KMS-11 (cell line): Measurements from ENCODE around the gene SLC35F4.

Experiments
- H2AFZ ChIP-seq: fragments of 200-600 bp; sonication (generic); 2 replicates; pipeline ENCODE4 v1.6.1; 2016; ENCODE audit warnings: antibody characterized with exemption, mixed run types, low read depth
- H3K27ac ChIP-seq: fragments of 200-600 bp; sonication (generic); 2 replicates; pipeline ENCODE4 v1.6.1; 2016; ENCODE audit warnings: mild to moderate bottlenecking, mixed run types
- H3K27me3 ChIP-seq: fragments of 200-600 bp; sonication (generic); 2 replicates; pipeline ENCODE4 v1.6.1; 2017; ENCODE audit warnings: mild to moderate bottlenecking, low read depth, mixed run types, moderate library complexity; ENCODE audit not compliant: insufficient read depth
- H3K36me3 ChIP-seq: fragments of 200-600 bp; sonication (generic); 2 replicates; pipeline ENCODE4 v1.6.1; 2017; ENCODE audit warnings: mild to moderate bottlenecking, mixed run types; ENCODE audit not compliant: insufficient read depth
- H3K4me1 ChIP-seq: fragments of 200-600 bp; sonication (generic); 2 replicates; pipeline ENCODE4 v1.6.1; 2016; ENCODE audit warnings: mild to moderate bottlenecking, low read depth, mixed run types; ENCODE audit not compliant: poor library complexity, severe bottlenecking
- H3K4me2 ChIP-seq: fragments of 200-600 bp; sonication (generic); 2 replicates; pipeline ENCODE4 v1.7.0; 2016; ENCODE audit warnings: mild to moderate bottlenecking, mixed run types
- H3K4me3 ChIP-seq: fragments of 200-600 bp; sonication (generic); IDR thresholded peaks from 2 replicates; pipeline ENCODE4 v1.6.1; 2017; ENCODE audit warnings: low read depth, low read length, mixed read lengths; ENCODE audit not compliant: insufficient read depth
- H3K79me2 ChIP-seq: fragments of 200-600 bp; sonication (generic); 2 replicates; pipeline ENCODE4 v1.6.1; 2016; ENCODE audit warnings: low read depth, mixed run types; ENCODE audit not compliant: insufficient read depth
- H3K9ac ChIP-seq: fragments of 200-600 bp; sonication (generic); 2 replicates; pipeline ENCODE4 v1.6.1; 2016; ENCODE audit warnings: mild to moderate bottlenecking, mixed run types
- H4K20me1 ChIP-seq: fragments of 200-600 bp; sonication (generic); 2 replicates; pipeline ENCODE4 v1.6.1; 2016; ENCODE audit warnings: mild to moderate bottlenecking, mixed run types; ENCODE audit not compliant: insufficient read depth
- CTCF ChIP-seq: fragments of 200-600 bp; sonication (generic); conservative IDR thresholded peaks from 2 replicates; pipeline ENCODE4 v1.6.1; 2017; ENCODE audit warnings: low read depth, mild to moderate bottlenecking, antibody characterized with exemption, low read length, moderate library complexity, mixed read lengths

The SLC35F4 gene

GRCh38 chr14:57846596-57846995, 19.3 kb downstream of the SLC35F4 start:
- TF ChIP-seq CTCF = no peak
- Histone ChIP-seq H3K36me3 (no peaks in the 10 kb centered on the region), H3K4me2 (no peak overlapping the region), H3K9ac (no peak overlapping the region), H4K20me1 (no peaks in the 10 kb centered on the region), H3K4me1 (no peaks in the 10 kb centered on the region), H3K27me3 (no peaks in the 10 kb centered on the region), H3K27ac (no peak overlapping the region), H3K4me3 (no peak overlapping the region), H2AFZ (no peak overlapping the region), H3K79me2 (no peaks in the 10 kb centered on the region)

GRCh38 chr14:57845802-57846531, 19.9 kb downstream of the SLC35F4 start:
- no peak overlapping the region for H3K4me2 ChIP-seq
- TF ChIP-seq CTCF = no peak
- no peaks in the 10 kb centered on the region for H3K4me1 ChIP-seq
- H3K36me3 ChIP-seq = no peaks in the 10 kb centered on the region
- no peak overlapping the region for H3K27ac ChIP-seq
- H3K79me2 ChIP-seq = no peaks in the 10 kb centered on the region
- no peak overlapping the region for H2AFZ ChIP-seq
- H3K9ac ChIP-seq = no peak overlapping the region
- no peaks in the 10 kb centered on the region for H3K27me3 ChIP-seq
- H3K4me3 ChIP-seq = no peak overlapping the region
- no peaks in the 10 kb centered on the region for H4K20me1 ChIP-seq

- H3K9ac ChIP-seq = no peak overlapping the region
- H2AFZ ChIP-seq = no peak overlapping the region
- no peaks in the 10 kb centered on the region for H3K4me1 ChIP-seq
- no peak overlapping the region for H3K4me2 ChIP-seq
- no peak overlapping the region for H3K27ac ChIP-seq
- H3K36me3 ChIP-seq = no peaks in the 10 kb centered on the region
- no peaks in the 10 kb centered on the region for H3K27me3 ChIP-seq
- H4K20me1 ChIP-seq = no peaks in the 10 kb centered on the region
- H3K79me2 ChIP-seq = no peaks in the 10 kb centered on the region
- TF ChIP-seq CTCF = no peak
- H3K4me3 ChIP-seq = no peak overlapping the region
Measured at GRCh38 chr14:57845316-57845715, 20.6 kb downstream of the SLC35F4 start.

- Histone ChIP-seq H4K20me1 (no peaks in the 10 kb centered on the region), H3K36me3 (no peaks in the 10 kb centered on the region), H3K27me3 (no peaks in the 10 kb centered on the region), H3K27ac (no peak overlapping the region), H3K79me2 (no peaks in the 10 kb centered on the region), H2AFZ (no peak overlapping the region), H3K4me1 (no peaks in the 10 kb centered on the region), H3K9ac (no peak overlapping the region), H3K4me2 (no peak overlapping the region), H3K4me3 (no peak overlapping the region)
- TF ChIP-seq CTCF = no peak
Measured at GRCh38 chr14:57837267-57837666, 28.6 kb downstream of the SLC35F4 start.
